B cell (primary cell): Measurements from ENCODE around the gene STK16. TPM values are rescaled to one million over a fixed set of nuclear protein-coding genes. Genes with fewer than 3 reads are reported as not detected.

Experiments
- polyA plus RNA-seq: library from polyadenylated mRNA; depleted of rRNA; stranded (reverse); fragments of >200 nt; gene quantifications from 2 replicates; pipeline ENCODE4 v1.2.3, GENCODE V29; 2012
- small RNA-seq: library from RNA; depleted of rRNA; stranded (forward); fragments of <200 nt; gene quantifications from one replicate; pipeline ENCODE3, GENCODE V24; 2012; ENCODE audit warnings: low replicate concordance, low read depth; ENCODE audit not compliant: insufficient read length
- total RNA-seq, 2 donors: library from RNA; stranded (reverse); fragments of 120-200 nt in 1 of 2; gene quantifications; 1 replicate in 1 of 2; 2 replicates in 1 of 2; pipeline versions ENCODE4 v1.2.3 to v1.2.4, GENCODE V29; 2013 to 2022

The STK16 gene
- total and polyA plus RNA-seq, 2 donors (not counting 1 experiment from before 2014, with no cell fraction given) = 29.0 to 60.1 TPM

Small RNA genes lying within 50 kb of the gene (small RNA-seq; reads per million reads assigned to genes)
- gene MIR153-1 = not detected

Other genes with a start within 250 kb of the STK16 start
- gene CFAP65, start 204.0 kb upstream of the STK16 start, total RNA-seq = not detected in 2 replicates
- gene CFAP65, start 204.0 kb upstream of the STK16 start, polyA plus RNA-seq = not detected in 2 replicates
- gene IHH, start 184.6 kb upstream of the STK16 start, total RNA-seq = 0.22 TPM in 1 of 2 replicates, not detected in the other
- gene IHH, start 184.6 kb upstream of the STK16 start, polyA plus RNA-seq = 0.15 TPM in 1 of 2 replicates, not detected in the other
- 20.3 and 25.0 TPM in 2 replicates for gene NHEJ1, start 84.7 kb upstream of the STK16 start, total RNA-seq
- 13.0 and 14.9 TPM in 2 replicates for gene NHEJ1, start 84.7 kb upstream of the STK16 start, polyA plus RNA-seq
- gene SLC23A3, start 75.5 kb upstream of the STK16 start, total RNA-seq = 15.2 and 16.6 TPM in 2 replicates
- gene SLC23A3, start 75.5 kb upstream of the STK16 start, polyA plus RNA-seq = 2.2 and 2.4 TPM in 2 replicates
- gene CNPPD1, start 68.6 kb upstream of the STK16 start, total RNA-seq = 146 and 150 TPM in 2 replicates
- gene CNPPD1, start 68.6 kb upstream of the STK16 start, polyA plus RNA-seq = 159 and 204 TPM in 2 replicates
- 86.3 and 102 TPM in 2 replicates for gene RETREG2, start 67.2 kb upstream of the STK16 start, total RNA-seq
- 45.4 and 46.7 TPM in 2 replicates for gene RETREG2, start 67.2 kb upstream of the STK16 start, polyA plus RNA-seq
- gene ZFAND2B, start 38.7 kb upstream of the STK16 start, total RNA-seq = 55.2 and 58.7 TPM in 2 replicates
- 115 and 116 TPM in 2 replicates for gene ZFAND2B, start 38.7 kb upstream of the STK16 start, polyA plus RNA-seq
- 10.5 and 12.3 TPM in 2 replicates for gene ABCB6, start 26.5 kb upstream of the STK16 start, total RNA-seq
- gene ABCB6, start 26.5 kb upstream of the STK16 start, polyA plus RNA-seq = 11.6 and 15.3 TPM in 2 replicates
- 59.4 and 65.5 TPM in 2 replicates for gene ATG9A, start 15.8 kb upstream of the STK16 start, total RNA-seq
- 41.8 and 42.7 TPM in 2 replicates for gene ATG9A, start 15.8 kb upstream of the STK16 start, polyA plus RNA-seq
- 181 and 199 TPM in 2 replicates for gene ANKZF1, start 15.7 kb upstream of the STK16 start, total RNA-seq
- 152 and 180 TPM in 2 replicates for gene ANKZF1, start 15.7 kb upstream of the STK16 start, polyA plus RNA-seq
- gene GLB1L, start within 50 bp of the STK16 start, total RNA-seq = 3.9 and 4.1 TPM in 2 replicates
- 2.4 and 2.9 TPM in 2 replicates for gene GLB1L, start within 50 bp of the STK16 start, polyA plus RNA-seq
- not detected in 2 replicates for gene TUBA4B, start 7.8 kb downstream of the STK16 start, total RNA-seq
- 0.12 TPM in 1 of 2 replicates, not detected in the other for gene TUBA4B, start 7.8 kb downstream of the STK16 start, polyA plus RNA-seq
- 196 and 213 TPM in 2 replicates for gene TUBA4A, start 8.4 kb downstream of the STK16 start, total RNA-seq
- 155 and 338 TPM in 2 replicates for gene TUBA4A, start 8.4 kb downstream of the STK16 start, polyA plus RNA-seq
- 169 and 184 TPM in 2 replicates for gene DNAJB2, start 33.9 kb downstream of the STK16 start, total RNA-seq
- 127 and 222 TPM in 2 replicates for gene DNAJB2, start 33.9 kb downstream of the STK16 start, polyA plus RNA-seq
- not detected in 2 replicates for gene PTPRN, start 63.9 kb downstream of the STK16 start, total RNA-seq
- gene PTPRN, start 63.9 kb downstream of the STK16 start, polyA plus RNA-seq = 0.04 and 0.09 TPM in 2 replicates
- gene RESP18, start 87.3 kb downstream of the STK16 start, total RNA-seq = not detected in 2 replicates
- not detected in 2 replicates for gene RESP18, start 87.3 kb downstream of the STK16 start, polyA plus RNA-seq
- 91.1 and 91.7 TPM in 2 replicates for gene DNPEP, start 142.4 kb downstream of the STK16 start, total RNA-seq
- gene DNPEP, start 142.4 kb downstream of the STK16 start, polyA plus RNA-seq = 82.6 and 97.4 TPM in 2 replicates
- not detected in 2 replicates for gene DES, start 172.9 kb downstream of the STK16 start, total RNA-seq
- gene DES, start 172.9 kb downstream of the STK16 start, polyA plus RNA-seq = not detected in 2 replicates
- 0.10 and 0.74 TPM in 2 replicates for gene SPEG, start 189.4 kb downstream of the STK16 start, total RNA-seq
- 0.03 and 0.95 TPM in 2 replicates for gene SPEG, start 189.4 kb downstream of the STK16 start, polyA plus RNA-seq